Measurements from ENCODE around the gene AGBL1. TPM values are rescaled to one million over a fixed set of nuclear protein-coding genes. Genes with fewer than 3 reads are reported as not detected.

Gene AGBL1
- total RNA-seq, 1 donor from 2014 or later, result not detected

- ATAC-seq (no peak), DNase-seq (ENCODE audit: low spot score) (no peak)
Measured at GRCh38 chr15:86162641-86163040, 83.0 kb downstream of the AGBL1 start.

DNA sequence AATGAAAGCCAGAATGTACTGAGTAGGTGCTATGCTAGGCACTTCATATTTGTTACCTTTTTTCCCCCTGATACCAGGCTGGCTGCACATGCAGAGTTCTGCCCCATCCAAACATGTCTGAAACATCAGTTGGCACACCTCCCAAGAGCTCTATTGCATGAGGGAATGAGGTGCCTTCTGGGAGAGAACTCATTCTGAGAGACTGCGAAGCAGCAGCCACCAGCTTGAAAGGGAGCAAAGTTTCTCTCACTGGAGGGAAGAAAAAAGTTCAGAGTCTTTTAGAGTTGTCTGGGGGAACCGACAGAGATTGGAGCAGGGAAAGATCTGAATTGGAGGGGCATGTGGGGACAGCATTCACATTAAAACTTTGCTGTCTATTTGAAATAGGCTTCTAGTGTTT, 84.1 kb downstream of the AGBL1 start:
- DNase-seq (ENCODE audit: low spot score) (no peak), ATAC-seq (no peak)

DNA sequence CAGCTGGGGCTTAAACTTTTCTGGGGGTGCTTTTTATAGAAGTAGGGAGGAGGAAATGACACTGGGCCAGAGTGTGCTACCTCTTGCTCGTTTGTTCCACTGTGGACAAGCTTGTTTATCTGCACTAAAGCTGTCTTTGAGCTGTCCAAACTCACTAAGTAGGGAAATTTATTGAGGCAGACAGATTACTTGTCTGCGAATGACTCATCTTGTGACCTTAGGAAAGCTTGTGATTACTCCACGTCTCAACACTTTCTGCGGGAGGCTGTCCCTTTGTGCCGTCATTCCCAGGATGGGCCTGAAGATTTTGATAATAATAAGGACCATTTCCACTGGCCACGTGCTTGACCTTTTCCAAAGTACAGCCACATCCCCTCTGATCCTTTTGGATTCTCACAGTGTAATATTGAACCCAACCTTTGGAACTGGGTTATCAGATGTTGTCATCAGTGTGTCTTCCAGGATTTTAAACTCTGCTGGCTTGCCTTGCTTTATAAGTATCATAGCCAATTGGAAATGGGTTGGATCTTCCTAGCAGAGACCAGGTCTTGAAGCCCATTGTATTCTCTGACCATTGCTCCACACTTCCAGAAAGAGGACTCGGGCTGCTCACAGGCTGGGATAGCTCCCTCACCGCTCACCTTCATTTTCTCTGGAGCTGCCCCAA, 84.7 kb downstream of the AGBL1 start:
- ATAC-seq, result no peak
- DNase-seq (ENCODE audit: low spot score), result no peak

DNA sequence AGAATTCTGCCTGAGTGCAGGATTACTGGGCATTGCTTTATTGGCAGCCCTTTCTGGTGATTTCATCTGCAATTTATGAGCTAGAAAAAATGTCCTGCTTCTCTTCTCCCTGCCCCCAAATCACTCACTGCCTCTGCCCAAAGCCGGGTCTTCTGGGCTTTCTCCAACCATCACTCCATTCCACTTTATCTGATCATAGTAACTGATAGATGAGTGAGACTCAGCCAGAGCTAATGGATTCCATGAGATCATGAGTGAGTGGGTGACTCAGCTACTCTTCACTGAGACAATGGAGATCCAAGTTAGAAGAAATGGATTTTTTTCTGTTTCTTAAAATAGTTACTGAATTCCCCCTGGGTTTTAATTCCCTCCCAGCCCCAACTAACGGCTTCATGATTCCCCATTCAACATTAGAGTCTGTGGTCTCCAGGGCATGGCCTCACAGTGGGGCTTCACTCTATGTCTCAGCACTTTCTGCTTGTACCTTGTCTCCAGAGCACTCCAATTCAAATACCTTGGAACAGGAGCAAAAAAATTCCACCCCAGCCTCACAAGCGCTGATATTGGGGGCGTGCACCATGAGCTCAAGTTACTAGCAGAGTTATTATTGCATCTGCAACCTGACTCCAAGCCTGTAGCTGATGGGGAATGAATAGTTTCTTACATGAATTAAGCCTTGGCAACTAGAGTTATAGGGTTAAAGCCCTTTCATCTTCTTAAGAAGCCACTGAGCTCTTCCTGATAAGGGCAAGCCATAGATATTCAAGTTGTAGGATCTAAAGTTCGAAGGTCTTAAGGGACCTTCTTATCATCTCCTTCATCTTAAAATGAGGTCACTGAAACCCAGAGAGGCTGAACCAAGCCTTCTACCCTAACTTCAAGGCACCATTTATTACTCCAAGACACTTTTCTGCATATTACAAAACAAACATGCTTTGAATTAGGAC, 85.9 kb downstream of the AGBL1 start:
- ATAC-seq (no peak), DNase-seq (ENCODE audit: low spot score) (no peak)

DNA sequence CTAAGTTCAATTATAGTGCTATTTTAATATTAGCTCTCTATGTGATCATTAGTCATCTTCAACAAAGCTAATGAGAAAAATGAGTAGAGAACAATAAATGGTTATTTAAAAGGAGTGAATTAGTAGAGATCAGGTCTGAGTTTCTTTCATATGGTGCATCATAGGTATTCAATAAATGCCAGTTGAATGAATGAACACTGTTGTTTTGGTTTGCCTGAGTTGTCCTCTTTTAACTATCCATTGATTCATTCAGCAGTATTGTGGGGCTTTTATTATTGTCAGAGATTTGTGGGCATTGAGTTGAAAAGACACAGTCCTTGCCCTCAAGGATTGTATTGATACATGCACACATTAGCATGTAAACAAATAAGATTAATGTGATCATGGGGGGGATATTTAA, 88.2 kb downstream of the AGBL1 start:
- DNase-seq (ENCODE audit: low spot score) (no peak), ATAC-seq (no peak)

DNA sequence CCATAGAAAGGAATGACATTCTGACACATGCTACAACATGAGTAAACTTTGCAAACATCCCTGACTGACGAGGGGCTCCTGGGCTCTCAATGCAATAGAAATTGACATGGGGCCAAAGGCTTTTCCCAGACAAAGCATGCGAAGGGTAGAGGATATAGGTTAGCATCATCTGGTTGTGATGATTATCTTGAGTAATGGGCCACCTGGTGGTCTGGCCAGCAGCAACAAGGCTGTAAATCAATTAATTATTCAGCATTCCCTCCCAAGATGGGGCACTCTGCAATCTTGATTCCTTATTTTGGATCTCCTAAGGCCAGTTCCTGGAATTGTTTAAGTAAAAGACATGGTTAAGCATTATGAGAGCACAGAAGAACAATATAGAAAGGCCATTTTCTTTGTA, 99.2 kb downstream of the AGBL1 start:
- ATAC-seq (no peak), DNase-seq (ENCODE audit: low spot score) (no peak)

DNA sequence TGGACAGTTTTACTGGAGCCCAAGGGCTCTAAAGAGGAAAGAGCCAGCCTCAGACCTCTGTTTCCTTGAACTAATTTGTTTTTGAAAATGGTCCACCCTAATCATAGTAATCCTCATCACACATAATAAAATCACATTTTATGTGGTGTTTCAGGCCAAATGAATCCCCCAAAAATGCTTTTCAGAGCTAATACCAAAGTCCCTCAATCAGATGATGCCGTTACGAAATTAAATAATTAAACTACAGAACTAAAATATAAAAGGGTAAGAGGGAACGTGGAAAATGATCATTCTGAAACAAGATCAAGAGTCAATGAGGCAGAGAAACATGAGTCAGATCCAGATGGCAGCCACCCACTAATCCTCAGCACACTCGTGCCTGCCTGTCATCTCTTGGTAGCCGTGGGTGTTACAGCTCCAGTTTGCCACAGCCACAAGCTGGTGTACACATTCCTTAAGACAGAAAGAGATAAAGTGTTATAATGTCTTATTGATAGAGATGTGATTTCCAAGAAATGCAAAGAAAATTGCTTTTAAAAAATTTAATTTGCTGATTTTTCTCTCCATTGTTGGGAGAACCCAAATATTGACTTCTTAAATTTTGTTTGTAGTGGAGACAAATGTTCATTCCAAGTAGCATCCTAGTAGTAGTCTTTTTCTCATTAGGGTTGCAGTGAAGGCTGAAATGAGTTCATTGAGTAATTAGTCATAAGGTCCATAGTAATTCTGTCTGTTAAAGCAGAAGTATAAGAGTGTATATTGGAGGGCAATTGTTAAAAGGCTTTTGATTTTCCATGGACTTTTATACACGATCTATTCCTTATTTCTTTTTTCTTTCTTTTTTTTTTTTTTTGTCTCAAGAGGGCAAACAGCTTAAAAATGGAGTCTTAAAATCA, 104.2 kb downstream of the AGBL1 start:
- DNase-seq (ENCODE audit: low spot score) (no peak), ATAC-seq (no peak)

GRCh38 chr15:86193716-86194380, 114.2 kb downstream of the AGBL1 start:
- DNase-seq (ENCODE audit: low spot score) (no peak), ATAC-seq (no peak)

- ATAC-seq, result no peak
- no peak for DNase-seq (ENCODE audit: low spot score)
Measured at GRCh38 chr15:86197770-86198169, 118.1 kb downstream of the AGBL1 start.

DNA sequence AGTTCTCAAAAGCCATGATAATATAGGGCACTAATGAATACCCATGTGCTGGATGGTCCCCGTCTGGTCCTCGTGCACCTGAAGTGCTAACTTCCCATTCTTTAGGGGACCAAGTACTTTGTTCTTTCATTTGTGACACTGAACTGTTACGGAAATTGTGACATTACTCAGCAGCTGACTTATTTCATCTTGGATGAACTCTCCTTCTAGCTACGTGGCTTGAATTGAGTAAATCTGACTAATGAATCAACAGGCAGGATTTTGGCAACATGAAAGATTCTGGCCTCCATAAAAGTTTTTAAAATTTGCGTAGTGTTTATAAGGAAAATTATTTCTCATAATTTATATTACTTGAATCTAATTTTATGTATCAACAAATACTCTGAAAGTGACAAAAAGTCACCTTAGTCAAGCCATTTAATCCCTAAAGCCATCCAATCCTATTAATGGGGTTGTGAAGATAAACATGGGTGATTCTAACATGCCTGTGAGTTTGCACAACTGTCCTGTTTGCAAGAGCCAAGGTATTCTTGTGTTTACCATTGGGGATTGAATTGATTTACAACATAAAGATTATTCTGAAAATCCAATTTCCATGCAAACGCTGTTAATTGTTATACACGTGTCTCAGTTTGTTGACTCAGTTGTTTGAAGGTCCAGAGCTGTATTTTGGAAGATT, 119.9 kb downstream of the AGBL1 start:
- no peak for DNase-seq (ENCODE audit: low spot score)

GRCh38 chr15:86201313-86202008, 121.8 kb downstream of the AGBL1 start:
- ATAC-seq, result no peak
- DNase-seq (ENCODE audit: low spot score), result no peak

More for the DNA sequence above, 119.9 kb downstream of the AGBL1 start:
- ATAC-seq, result no peak

DNA sequence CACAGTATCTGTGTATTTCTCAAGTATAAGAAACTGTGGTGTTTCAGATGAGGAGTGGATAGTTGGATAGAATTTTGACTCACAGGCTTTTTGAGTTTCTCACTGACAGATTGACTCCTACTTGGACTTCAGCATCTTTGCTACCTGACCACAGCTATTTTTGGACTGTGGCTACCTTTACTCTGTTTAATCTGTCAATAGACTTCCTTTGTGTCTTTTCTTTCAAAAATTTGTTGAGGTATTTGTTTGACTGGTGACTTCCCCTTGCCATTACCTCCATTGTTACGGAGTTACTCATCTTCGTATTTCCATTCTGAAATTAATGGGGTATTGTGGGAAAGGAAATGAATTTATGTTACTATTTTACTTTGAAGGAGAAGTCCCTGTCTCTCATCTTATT, 123.8 kb downstream of the AGBL1 start:
- no peak for ATAC-seq

GRCh38 chr15:86205096-86205495, 125.4 kb downstream of the AGBL1 start:
- DNase-seq (ENCODE audit: low spot score) (no peak), ATAC-seq (no peak)

More for the DNA sequence above, 123.8 kb downstream of the AGBL1 start:
- DNase-seq (ENCODE audit: low spot score), result no peak

- ATAC-seq, result no peak
- no peak for DNase-seq (ENCODE audit: low spot score)
Measured at GRCh38 chr15:86213420-86213819, 133.7 kb downstream of the AGBL1 start.

- ATAC-seq (no peak), DNase-seq (ENCODE audit: low spot score) (no peak)
Measured at GRCh38 chr15:86213888-86214287, 134.2 kb downstream of the AGBL1 start.

DNA sequence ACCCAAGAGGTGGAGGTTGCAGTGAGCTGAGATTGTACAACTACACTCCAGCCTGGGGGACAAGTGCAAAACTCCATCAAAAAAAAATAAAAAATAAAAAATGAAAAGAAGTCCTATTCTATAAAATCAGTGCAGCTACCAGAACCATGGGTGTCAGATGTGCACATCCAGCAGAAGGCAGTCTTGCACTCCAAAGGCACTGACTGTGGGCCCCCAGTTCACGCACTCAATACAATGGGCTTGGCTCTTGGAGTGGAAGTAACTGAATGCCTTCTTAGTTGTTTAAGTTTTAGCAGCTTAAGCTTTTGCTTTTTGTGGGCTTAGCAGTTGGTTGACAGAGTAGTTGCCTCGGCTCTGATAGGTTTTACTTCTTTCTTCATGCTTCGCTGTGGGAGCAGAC, 141.4 kb downstream of the AGBL1 start:
- ATAC-seq, result no peak
- no peak for DNase-seq (ENCODE audit: low spot score)

GRCh38 chr15:86229306-86229705, 149.6 kb downstream of the AGBL1 start:
- DNase-seq (ENCODE audit: low spot score) (no peak), ATAC-seq (no peak)

- DNase-seq (ENCODE audit: low spot score), result no peak
- ATAC-seq, result no peak
Measured at GRCh38 chr15:86229936-86230335, 150.3 kb downstream of the AGBL1 start.
